HTR-8/SVneo (cell line): ENCODE measurements around the gene HECTD4.
"Not testable (repeated sequence)": the region's sequence is repeated elsewhere in the genome, so short reads cannot be mapped to it uniquely, and the experiment has no call there.

Experiments used
- DNase-seq: peaks from one replicate; pipeline ENCODE4 v3.0.0; 2011; ENCODE audit warnings: low spot score, mixed read lengths; ENCODE audit not compliant: insufficient read length
- FAIRE-seq: peaks from 2 replicates; lab custom pipeline; 2011; peaks lifted over from hg19 to GRCh38; lab: Jason Lieb, UNC

HECTD4 gene

DNA sequence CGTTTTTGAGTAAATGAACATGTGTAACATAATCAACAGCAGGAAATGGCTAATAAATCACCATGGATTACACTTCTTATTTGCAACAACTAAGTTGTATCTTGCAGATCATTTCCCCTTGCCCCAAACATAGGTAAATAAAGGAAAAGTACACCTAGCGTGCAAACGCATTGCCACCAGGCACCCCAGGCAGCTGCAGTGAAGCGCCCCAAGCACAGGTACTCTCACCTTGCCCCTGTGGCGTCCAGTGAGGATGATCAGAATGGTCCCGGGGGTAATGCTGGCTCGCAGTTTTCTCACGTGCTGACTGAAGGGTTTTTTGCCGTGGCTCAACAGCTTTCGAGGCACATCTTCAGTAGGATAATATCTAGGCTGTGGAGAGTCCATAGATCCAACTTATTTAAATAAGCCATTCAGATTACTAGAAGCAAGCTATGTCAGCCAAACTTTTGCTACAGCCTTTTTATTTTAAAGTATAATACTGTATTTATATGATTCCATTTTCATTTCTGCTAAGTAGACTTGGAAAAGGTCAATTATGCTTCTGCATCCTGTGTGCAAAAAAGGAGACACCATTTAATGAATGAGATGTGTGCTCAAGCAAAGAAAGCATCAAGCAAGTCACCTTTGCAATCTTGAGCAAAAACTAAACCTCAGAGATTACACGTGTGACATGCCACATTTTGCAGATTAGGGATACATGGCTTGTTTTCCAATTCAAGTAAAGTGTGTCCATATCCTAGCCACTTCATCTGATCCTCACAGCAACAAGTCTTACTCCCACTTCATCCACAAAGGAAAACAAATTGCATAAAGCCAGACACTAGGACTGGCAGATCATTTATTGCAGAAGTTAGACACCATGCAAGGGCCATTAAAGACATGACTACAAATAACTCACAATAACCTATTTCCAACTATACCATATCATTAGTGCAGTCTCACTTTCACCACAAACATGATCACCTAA is 24.6 kb upstream of the HECTD4 start:
- DNase-seq = no peak
- no peak for FAIRE-seq

DNA sequence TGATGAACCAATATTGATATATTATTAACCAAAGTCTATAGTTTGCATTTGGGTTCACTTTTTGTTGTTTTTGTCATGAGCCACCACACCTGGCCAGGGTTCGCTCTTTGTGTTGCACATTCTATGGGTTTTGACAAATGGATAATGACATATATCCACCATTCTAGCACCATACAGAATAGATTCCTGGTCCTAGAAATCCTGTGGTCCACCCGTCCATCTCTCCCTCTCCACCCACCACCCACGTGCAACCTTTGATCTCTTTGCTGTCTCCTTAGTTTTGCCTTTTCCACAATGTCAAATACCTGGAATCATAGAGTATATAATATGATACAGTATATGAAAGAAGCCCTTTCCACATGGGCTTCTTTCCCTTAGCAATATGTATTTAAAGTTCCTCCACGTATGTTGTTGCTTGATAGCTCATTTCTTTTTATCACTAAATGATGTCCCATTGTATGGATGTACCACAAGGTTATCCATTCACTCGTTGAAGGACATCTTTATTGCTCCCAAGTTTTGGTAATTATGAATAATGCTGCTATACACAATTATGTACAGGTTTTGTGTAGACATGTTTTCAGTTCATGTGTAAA is 19.8 kb upstream of the HECTD4 start:
- DNase-seq = no peak
- no peak for FAIRE-seq

DNA sequence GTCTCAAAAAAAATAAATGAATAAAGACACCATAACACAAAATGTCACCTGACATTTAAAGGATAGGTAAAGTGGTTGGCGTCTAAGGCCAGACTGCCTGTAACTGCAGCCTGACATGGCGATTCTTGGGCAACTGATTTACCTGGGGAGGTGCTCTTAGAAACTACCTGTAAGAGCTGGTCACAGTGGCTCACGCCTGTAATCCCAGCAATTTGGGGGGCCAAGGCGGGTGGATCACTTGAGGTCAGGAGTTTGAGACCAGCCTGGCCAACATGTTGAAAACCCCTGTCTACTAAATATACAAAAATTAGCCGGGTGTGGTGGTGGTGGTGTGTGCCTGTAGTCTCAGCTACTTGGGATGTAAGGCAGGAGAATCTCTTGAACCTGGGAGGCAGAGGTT is 18.8 kb upstream of the HECTD4 start:
- DNase-seq (no peak), FAIRE-seq (no peak)

DNA sequence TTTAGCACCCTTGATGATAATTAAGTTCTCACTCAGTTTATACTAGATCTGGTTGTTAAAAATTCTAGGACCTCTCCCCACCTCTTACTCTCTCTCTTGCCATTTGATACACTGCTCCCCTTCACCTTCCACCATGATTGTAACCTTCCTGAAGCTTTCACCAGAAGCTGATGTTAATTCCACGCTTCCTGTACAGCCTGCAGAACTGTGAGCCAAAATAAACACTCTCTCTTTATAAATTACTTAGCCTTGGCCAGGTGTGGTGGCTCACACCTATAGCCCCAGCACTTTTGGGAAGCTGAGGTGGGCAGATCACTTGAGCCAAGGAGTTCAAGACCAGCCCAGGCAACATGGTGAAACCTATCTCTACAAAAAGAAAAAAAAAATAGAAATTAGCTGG is 11.1 kb upstream of the HECTD4 start:
- DNase-seq (no peak), FAIRE-seq (no peak)

DNA sequence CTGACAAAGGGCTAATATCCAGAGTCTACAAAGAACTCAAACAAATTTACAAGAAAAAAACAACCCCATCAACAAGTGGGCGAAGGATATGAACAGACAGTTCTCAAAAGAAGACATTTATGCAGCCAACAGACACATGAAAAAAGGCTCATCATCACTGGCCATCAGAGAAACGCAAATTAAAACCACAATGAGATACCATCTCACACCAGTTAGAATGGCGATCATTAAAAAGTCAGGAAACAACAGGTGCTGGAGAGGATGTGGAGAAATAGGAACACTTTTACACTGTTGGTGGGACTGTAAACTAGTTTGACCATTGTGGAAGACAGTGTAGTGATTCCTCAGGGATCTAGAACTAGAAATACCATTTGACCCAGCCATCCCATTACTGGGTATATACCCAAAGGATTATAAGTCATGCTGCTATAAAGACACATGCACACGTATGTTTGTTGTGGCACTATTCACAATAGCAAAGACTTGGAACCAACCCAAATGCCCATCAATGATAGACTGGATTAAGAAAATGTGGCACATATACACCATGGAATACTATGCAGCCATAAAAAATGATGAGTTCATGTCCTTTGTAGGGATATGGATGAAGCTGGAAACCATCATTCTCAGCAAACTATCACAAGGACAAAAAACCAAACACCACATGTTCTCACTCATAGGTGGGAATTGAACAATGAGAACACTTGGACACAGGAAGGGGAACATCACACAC is 7.9 kb upstream of the HECTD4 start:
- not testable (repeated sequence) for DNase-seq, FAIRE-seq

DNA sequence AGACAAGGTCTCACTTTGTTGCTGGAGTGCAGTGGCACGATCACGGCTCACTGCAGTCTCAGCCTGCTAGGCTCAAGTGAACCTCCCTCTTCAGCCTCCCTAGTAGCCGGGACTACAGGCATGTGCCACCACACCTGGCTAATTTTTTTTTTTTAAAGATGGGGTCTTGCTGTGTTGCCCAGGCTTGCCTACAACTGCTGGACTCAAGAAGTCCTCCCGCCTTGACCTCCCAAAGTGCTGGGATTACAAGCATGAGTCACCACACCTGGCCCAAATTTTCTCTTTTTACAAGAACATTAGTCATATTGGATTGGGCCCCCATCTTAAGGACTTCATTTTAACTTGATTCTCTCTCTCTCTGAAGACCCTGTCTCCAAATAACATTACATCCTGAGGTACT is 7.0 kb upstream of the HECTD4 start:
- DNase-seq (no peak), FAIRE-seq (no peak)

DNA sequence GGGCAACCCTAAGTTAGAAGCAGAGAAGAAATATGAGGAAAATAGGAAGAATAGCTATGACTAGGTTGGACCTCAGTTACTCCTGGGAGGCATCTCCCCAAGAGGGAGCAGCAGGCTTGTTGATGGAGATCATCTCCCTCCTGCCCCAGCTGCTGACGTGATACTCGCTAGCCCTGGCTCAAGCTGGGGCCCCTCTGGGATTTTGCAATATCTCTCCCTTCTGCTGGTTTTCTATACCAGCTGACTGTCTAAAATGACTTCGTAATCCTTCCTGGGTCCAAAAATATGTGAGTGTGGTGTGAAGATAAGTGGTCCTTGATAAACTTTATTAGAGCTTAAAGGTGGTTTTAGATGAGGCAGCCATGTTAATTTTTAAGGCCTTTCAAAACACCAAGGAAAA is 4.5 kb upstream of the HECTD4 start:
- FAIRE-seq (no peak), DNase-seq (no peak)

DNA sequence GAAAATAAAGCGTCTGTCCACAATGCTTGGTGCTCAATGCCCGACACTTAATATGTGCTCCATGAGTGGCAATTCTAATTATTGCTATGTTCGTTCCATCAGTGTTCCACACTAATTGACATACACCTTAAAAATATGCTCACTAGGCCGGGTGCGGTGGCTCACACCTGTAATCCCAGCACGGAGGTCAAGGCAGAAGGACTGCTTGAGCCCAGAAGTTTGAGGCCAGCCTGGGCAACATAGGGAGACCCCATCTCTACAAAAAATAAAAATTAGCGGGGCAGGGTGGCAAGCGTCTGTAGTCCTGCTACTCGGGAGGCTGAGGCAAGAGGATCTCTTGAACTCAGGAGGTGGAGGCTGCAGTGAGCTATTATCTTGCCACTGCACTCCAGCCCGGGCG is 635 bp upstream of the HECTD4 start:
- no peak for DNase-seq
- no peak for FAIRE-seq

DNA sequence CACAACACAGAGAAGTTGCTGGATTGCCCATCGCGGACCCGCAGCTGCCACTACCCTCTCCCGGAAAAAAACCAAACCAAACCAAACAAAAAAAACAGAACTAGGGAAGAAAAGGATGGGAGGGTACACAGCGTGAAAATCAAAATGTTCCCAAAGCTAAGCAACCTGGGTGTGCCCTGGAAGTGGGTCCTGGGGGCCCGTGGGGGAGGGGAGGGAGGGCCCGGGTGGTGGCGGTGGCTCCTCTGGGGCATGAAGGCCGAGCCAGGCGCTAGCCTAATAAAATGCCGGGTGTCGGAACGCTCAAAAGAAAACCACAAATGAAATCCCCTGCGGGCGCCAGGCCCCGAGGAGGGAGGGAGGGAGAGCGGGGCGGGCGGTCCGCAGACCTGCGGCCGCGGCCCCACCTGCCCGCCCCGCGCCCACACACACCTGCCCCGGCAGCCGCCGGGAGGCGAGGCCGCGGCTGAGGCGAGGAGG is 787 bp downstream of the HECTD4 start:
- FAIRE-seq = no peak
- DNase-seq = peak; percentile 17

DNA sequence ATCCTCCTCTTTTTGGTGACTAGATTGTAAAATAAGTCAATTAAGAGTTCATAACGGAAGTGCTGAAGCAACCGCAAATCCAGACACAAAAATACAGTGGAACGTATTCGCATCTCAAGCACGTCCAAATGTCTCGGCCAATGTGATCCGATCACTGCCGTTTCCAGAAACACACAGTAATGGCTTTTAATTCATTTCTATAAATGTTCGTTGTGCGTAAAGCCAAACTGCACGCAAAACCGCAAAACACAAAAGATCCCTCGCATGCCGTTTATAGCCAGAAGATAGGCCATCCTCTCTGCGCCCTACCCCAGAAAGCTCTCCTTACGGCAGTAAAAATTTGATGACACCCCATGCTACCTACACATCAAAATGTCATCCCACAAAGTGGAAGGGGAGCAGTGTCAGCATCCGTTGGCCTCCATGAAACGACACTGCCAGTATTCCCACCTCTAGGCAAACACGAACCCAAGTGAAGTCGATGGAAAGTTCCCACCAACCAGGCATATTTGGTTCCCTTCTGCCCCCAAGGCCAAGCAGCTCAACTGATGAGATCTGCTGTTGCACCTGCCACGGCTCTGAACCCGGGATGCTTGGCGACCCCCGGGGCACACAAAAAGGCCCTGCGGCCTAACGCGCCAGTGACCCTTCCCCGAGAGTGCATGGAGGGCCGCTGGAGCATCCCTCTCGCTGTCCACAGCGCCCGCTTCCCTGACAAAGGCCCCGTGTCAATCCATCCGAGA is 1.4 kb downstream of the HECTD4 start:
- FAIRE-seq (no peak), DNase-seq (no peak)

DNA sequence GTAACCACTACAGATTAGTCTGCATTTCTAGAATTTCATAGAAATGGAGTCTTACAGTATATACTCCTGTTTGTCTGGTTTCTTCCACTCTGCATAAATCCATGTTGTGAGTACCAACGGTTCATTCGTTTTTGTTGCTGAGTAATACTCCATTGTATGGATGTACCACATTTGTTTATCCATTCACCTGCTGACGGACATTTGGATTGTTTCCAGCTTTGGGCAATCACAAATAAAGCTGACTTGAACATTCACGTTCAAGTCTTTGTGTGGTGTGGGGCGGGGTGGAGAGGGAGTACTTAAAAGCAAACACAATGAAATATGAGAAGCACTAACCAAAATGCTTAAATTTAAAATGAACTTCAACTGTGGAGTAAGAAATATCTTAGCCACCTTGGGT is 7.1 kb downstream of the HECTD4 start:
- FAIRE-seq (no peak), DNase-seq (no peak)

DNA sequence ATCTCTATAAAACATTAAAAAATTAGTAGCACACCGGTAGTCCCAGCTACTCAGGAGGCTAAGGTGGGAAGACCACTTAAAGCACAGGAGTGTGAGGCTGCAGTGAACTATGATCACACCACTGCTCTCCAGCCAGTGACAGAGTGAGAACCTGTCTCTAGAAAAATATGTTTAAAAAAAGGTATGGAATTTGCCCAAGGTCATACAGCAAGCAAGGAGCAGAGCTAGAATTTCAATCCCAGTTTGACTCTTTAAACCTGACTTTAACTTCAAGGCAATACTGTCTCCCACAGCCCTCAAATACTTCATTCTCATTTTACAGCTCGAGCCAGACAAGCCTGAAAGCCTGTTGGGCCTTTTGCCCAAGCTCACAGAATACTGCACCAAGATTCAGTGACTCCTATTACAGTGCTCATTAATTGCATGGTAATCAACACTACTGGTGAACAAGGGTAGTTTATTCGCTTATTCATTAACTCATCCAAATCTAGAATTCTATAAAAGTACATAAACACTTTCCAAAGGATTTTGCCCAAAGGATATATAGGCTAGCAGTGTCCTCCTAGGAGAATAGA is 8.0 kb downstream of the HECTD4 start:
- FAIRE-seq = no peak
- DNase-seq = no peak

DNA sequence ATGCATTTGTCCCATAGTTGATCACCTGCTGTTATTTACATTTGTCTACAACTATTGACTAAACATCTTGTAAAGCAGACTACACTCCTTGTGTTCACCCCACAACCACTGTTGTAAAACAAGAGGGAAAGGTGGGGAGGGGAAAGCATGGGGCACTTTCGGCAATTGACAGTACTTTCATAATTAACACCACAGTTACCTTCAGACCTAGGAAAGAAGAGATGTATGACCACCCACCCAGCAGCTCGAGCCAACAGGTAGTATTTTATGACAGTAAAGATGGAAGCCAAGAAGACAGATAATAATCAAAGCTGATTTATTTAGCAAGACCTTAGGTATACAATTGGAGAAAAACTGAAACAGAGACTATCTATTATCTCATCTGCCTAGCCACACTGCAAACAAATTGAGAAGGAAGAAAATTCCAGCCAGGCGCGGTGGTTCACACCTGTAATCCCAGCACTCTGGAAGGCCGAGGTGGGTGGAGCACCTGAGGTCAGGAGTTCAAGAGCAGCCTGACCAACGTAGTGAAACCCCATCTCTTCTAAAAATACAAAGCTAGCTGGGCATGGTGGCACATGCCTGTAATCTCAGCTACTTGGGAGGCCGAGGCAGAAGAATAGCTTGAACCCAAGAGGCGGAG is 11.2 kb downstream of the HECTD4 start:
- DNase-seq = no peak
- FAIRE-seq = no peak

DNA sequence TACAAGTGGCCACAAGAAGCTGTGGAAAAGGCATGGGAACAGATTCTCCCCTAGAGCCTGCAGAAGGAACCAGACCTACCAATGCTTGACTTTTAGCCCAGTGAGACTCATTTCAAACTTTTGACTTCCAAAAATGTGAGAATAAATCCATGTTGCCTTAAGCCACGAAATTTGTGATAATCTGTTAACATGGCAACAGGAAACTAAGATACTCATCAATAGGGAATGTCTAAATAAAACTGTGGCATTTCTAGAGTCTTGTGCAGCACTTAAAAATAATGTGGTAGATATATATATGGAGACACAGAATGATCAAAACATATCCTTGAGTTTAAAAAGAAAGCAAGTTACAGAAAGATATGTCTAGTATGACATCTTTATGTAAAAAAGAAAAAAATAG is 12.0 kb downstream of the HECTD4 start:
- FAIRE-seq (no peak), DNase-seq (no peak)

DNA sequence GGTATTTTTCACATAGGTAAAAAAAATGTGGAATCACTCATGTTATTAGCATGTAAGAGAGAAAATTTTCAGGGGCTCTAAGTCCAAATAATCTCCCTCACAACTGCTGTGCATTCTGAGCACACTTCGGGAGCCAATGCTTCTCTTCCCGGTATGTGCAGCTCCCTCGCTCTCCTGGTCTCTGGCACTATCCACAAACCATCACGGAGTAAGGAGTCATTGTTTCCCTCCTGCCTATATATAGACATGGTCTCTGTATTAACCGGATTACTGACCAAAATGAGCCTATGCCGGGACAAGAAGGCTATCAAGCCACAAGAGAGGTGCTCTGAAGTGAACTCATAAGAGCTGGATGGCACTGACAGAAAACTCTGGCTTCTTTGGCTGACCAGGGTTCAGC is 13.4 kb downstream of the HECTD4 start:
- FAIRE-seq (no peak), DNase-seq (no peak)

DNA sequence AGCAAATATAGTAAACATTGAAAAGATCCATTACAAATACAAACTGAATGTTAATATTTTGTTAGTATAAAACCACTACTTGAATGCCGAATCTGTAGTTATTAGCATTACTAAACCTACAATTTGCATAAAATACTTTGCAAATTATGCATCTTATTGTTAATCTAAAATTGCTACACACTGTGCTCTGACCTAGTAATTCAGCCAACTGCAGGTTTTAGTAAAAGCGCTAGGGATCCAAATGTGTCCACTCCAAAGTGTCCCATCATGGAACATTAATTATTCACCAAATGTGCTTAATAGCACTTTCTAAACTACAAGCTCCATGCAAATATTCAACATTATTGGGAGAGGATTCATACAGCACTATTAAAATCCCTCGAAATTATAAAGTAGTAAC is 14.3 kb downstream of the HECTD4 start:
- FAIRE-seq = no peak
- DNase-seq = no peak

DNA sequence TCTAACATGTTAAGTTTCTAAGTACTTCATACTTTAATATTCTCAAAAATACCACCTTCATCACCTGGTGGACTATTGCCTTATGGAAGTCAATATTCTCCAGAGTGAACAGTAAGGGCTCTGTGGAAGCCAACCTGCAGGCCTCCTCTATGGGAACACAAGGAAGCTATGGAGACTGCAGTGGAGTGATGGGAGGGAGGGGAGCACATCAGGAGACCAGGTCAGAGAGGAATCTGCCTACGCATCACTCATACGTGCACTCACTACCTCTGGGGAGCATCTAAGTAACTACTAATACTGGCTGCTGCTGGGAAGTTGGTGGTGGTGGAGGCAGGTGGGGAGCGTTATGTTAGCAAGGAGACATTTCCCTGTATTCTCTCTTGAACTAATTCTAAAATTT is 19.9 kb downstream of the HECTD4 start:
- FAIRE-seq (no peak), DNase-seq (no peak)

DNA sequence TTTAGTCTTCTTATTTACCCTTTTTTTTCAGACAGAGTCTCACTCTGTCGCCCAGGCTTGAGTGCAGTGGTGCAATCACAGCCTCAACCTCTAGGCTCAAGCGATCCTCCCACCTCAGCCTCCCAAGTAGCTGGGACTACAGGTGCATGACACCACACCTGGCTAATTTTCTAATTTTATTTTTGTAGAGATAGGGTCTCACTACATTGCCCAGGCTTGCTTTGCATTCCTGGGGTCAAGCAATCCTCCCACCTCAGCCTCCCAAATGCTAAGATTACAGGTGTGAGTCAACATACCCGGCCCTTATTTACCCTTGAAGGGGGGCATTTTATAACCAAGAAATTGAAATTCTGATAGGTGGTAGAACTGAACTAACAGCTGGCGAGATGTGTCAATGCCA is 21.0 kb downstream of the HECTD4 start:
- FAIRE-seq = no peak
- no peak for DNase-seq

DNA sequence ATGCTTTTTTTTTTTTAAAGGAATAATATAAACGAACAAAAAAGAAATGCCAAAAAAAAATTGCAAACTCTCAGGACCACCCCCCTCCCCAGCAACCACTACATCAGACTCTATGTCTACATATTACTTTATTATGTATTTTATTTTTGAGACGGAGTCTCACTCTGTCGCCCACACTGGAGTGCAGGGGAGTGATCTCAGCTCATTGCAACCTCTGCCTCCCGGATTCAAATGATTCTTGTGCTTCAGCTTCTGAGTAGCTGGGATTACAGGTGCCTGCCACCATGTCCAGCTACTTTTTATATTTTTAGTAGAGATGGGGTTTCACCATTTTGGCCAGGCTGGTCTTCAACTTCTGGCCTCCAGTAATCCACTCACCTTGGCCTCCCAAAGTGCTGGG is 22.9 kb downstream of the HECTD4 start:
- no peak for FAIRE-seq

More for the DNA sequence above, 22.9 kb downstream of the HECTD4 start:
- no peak for DNase-seq
